Hepatocyte (in vitro differentiated cells): ENCODE measurements around the gene AHCY. TPM values are rescaled to one million over a fixed set of nuclear protein-coding genes. Genes with fewer than 3 reads are reported as not detected.
"Not testable (repeated sequence)": the region's sequence is repeated elsewhere in the genome, so short reads cannot be mapped to it uniquely, and the experiment has no call there.

Experiments used
- DNase-seq: peaks from one replicate; pipeline ENCODE4 v3.0.0-alpha.2; 2016; ENCODE audit warnings: low spot score
- H2AFZ ChIP-seq: fragments of 200-600 bp; sonication (generic); 2 replicates; pipeline ENCODE4 v1.6.0; 2016; ENCODE audit warnings: antibody characterized with exemption, mild to moderate bottlenecking
- H3K27ac ChIP-seq: fragments of 200-600 bp; sonication (generic); 2 replicates; pipeline ENCODE4 v1.5.1; 2016; ENCODE audit warnings: mild to moderate bottlenecking
- H3K27me3 ChIP-seq: fragments of 200-600 bp; sonication (generic); 2 replicates; pipeline ENCODE4 v1.6.1; 2016
- H3K36me3 ChIP-seq: fragments of 200-600 bp; sonication (generic); replicated peaks from 2 replicates; pipeline ENCODE4 v1.5.1; 2016; ENCODE audit warnings: low read depth; ENCODE audit not compliant: insufficient read depth
- H3K4me1 ChIP-seq: fragments of 200-600 bp; sonication (generic); 2 replicates; pipeline ENCODE4 v1.5.1; 2016; ENCODE audit warnings: mild to moderate bottlenecking, moderate library complexity; ENCODE audit not compliant: insufficient read depth
- H3K4me2 ChIP-seq: fragments of 200-600 bp; sonication (generic); 2 replicates; pipeline ENCODE4 v1.6.0; 2016
- H3K4me3 ChIP-seq: fragments of 200-600 bp; sonication (generic); 2 replicates; pipeline ENCODE4 v1.5.1; 2016; ENCODE audit warnings: mild to moderate bottlenecking
- H3K79me2 ChIP-seq: fragments of 200-600 bp; sonication (generic); 2 replicates; pipeline ENCODE4 v1.6.0; 2017; ENCODE audit warnings: mild to moderate bottlenecking
- H3K9me2 ChIP-seq: fragments of 200-600 bp; sonication (generic); replicated peaks from 2 replicates; pipeline ENCODE4 v1.6.0; 2017; ENCODE audit warnings: mild to moderate bottlenecking; ENCODE audit not compliant: insufficient read depth
- H3K9me3 ChIP-seq: fragments of 200-600 bp; sonication (generic); 2 replicates; pipeline ENCODE4 v1.5.1; 2016; ENCODE audit warnings: low read depth, mild to moderate bottlenecking
- H4K20me1 ChIP-seq: fragments of 200-600 bp; sonication (generic); 2 replicates; pipeline ENCODE4 v1.6.0; 2016; ENCODE audit warnings: mild to moderate bottlenecking; ENCODE audit not compliant: insufficient read depth, poor library complexity, severe bottlenecking
- CTCF ChIP-seq: fragments of 200-600 bp; sonication (generic); IDR thresholded peaks from 2 replicates; pipeline ENCODE4 v1.5.1; 2016; ENCODE audit warnings: antibody characterized with exemption, mild to moderate bottlenecking; ENCODE audit not compliant: poor library complexity
- EZH2 ChIP-seq: fragments of 200-600 bp; sonication (generic); IDR thresholded peaks from 2 replicates; pipeline ENCODE4 v1.6.1; 2016; ENCODE audit warnings: antibody characterized with exemption, mild to moderate bottlenecking, borderline replicate concordance
- EZH2phosphoT487 ChIP-seq: fragments of 200-600 bp; sonication (generic); IDR thresholded peaks from one replicate; pipeline ENCODE4 v1.6.1; 2018; ENCODE audit warnings: antibody characterized with exemption, mild to moderate bottlenecking, low read depth, moderate library complexity; ENCODE audit not compliant: unreplicated experiment, severe bottlenecking
- WGBS: methylation state at CpG from one replicate; pipeline ENCODE4 v1.1.6; 2016; ENCODE audit warnings: low lambda C conversion rate; ENCODE audit errors: missing lambda C conversion rate; 5-methylcytosine and 5-hydroxymethylcytosine counted together
- polyA plus RNA-seq: library from polyadenylated mRNA; unstranded; fragments of >200 nt; fragmentation: Nextera tagmentation; extraction: Ambion mirVana; gene quantifications from 2 replicates; pipeline ENCODE4 v1.2.1, GENCODE V29; 2016
- total RNA-seq: library from RNA; depleted of rRNA; stranded (reverse); fragments of >200 nt; gene quantifications from 2 replicates; pipeline ENCODE4 v1.2.3, GENCODE V29; 2014

Gene AHCY
- total and polyA plus RNA-seq, 2 experiments from 2014 or later, result 81.1 to 124 TPM

GRCh38 chr20:34300256-34300806, 2.8 kb downstream of the AHCY start:
- peak; percentile 30 for DNase-seq
- H3K27me3 ChIP-seq, result no peaks in the 10 kb centered on the region
- TF ChIP-seq CTCF (no peak), EZH2phosphoT487 (no peak), EZH2 (no peak)
- H2AFZ ChIP-seq, result no peak overlapping the region
- no peaks in the 10 kb centered on the region for H3K9me2 ChIP-seq
- peaks cover 21% of the 10 kb centered on the region for H3K4me1 ChIP-seq
- no peaks in the 10 kb centered on the region for H3K36me3 ChIP-seq
- H3K9me3 ChIP-seq, result no peaks in the 10 kb centered on the region
- H3K27ac ChIP-seq, result peak overlapping the region; percentile 62
- no peak overlapping the region for H3K4me3 ChIP-seq
- peaks cover 70% of the 10 kb centered on the region for H3K79me2 ChIP-seq
- H4K20me1 ChIP-seq, result peaks cover 7% of the 10 kb centered on the region
- peak overlapping the region; percentile 92 for H3K4me2 ChIP-seq
- WGBS, result 67% methylated on average over 3 of the region's 3 CpGs

GRCh38 chr20:34299556-34300255, 3.4 kb downstream of the AHCY start:
- no peak overlapping the region for H2AFZ ChIP-seq
- 91% methylated on average over 11 of the region's 11 CpGs for WGBS
- H3K4me2 ChIP-seq, result no peak overlapping the region
- no peaks in the 10 kb centered on the region for H3K9me3 ChIP-seq
- DNase-seq, result no peak
- no peak overlapping the region for H3K27ac ChIP-seq
- H3K79me2 ChIP-seq, result peaks cover 72% of the 10 kb centered on the region
- H3K4me3 ChIP-seq, result no peak overlapping the region
- H3K27me3 ChIP-seq, result no peaks in the 10 kb centered on the region
- no peaks in the 10 kb centered on the region for H3K9me2 ChIP-seq
- no peak for TF ChIP-seq EZH2phosphoT487
- H4K20me1 ChIP-seq, result peaks cover 7% of the 10 kb centered on the region
- no peaks in the 10 kb centered on the region for H3K36me3 ChIP-seq
- peaks cover 21% of the 10 kb centered on the region for H3K4me1 ChIP-seq

- H3K4me3 ChIP-seq, H3K27me3 ChIP-seq, H4K20me1 ChIP-seq, H3K27ac ChIP-seq, H3K9me2 ChIP-seq, H3K4me2 ChIP-seq, H3K36me3 ChIP-seq, H3K9me3 ChIP-seq, DNase-seq, H2AFZ ChIP-seq: not testable (repeated sequence)
- Histone ChIP-seq H3K4me1 (peaks cover 21% of the 10 kb centered on the region), H3K79me2 (peaks cover 73% of the 10 kb centered on the region)
- TF ChIP-seq CTCF, result peak; percentile 23
- WGBS, result 87% methylated on average over 3 of the region's 15 CpGs
These were observed 4.8 kb downstream of the AHCY start for GRCh38 chr20:34298294-34298784.

GRCh38 chr20:34296468-34296867, 6.7 kb downstream of the AHCY start:
- Histone ChIP-seq H3K79me2 (peaks cover 61% of the 10 kb centered on the region), H3K36me3 (no peaks in the 10 kb centered on the region), H4K20me1 (peaks cover 7% of the 10 kb centered on the region), H3K9me3 (no peaks in the 10 kb centered on the region), H3K9me2 (no peaks in the 10 kb centered on the region), H3K27ac (no peak overlapping the region), H3K27me3 (no peaks in the 10 kb centered on the region), H3K4me2 (no peak overlapping the region), H3K4me1 (peaks cover 12% of the 10 kb centered on the region), H3K4me3 (no peak overlapping the region), H2AFZ (no peak overlapping the region)
- TF ChIP-seq CTCF (no peak), EZH2 (no peak), EZH2phosphoT487 (no peak)
- DNase-seq, result no peak
- WGBS, result 81% methylated on average over 3 of the region's 3 CpGs
